ENCODE results near the gene CCL4. TPM values are rescaled to one million over a fixed set of nuclear protein-coding genes. Genes with fewer than 3 reads are reported as not detected.

Gene CCL4
- total RNA-seq, 1 experiment from 2014 or later, result not detected

GRCh38 chr17:36104701-36105181, 1.1 kb downstream of the CCL4 start:
- peak; percentile 11 for DNase-seq

More at GRCh38 chr17:36104701-36105181, 1.1 kb downstream of the CCL4 start:
- Histone ChIP-seq H4K91ac (ENCODE audit: insufficient read length, low read depth, low read length) (no peak overlapping the region), H3K9ac (ENCODE audit: extremely low read depth, insufficient read length, low read length) (no peak overlapping the region), H3K23ac (ENCODE audit: insufficient read length, low read depth, low read length) (no peak overlapping the region), H2BK120ac (ENCODE audit: low read depth, low read length, poor library complexity, severe bottlenecking) (no peak overlapping the region), H2BK12ac (ENCODE audit: insufficient read length, low read depth, low read length) (no peak overlapping the region), H2BK15ac (ENCODE audit: low read depth, low read length) (no peak overlapping the region), H3K23me2 (ENCODE audit: insufficient read length, low read depth, low read length, poor library complexity, severe bottlenecking) (no peaks in the 10 kb centered on the region), H4K5ac (ENCODE audit: insufficient read length, low read depth, low read length) (no peak overlapping the region), H3K18ac (ENCODE audit: insufficient read length, low read depth, low read length) (no peak overlapping the region), H3K14ac (ENCODE audit: insufficient read depth, low read length) (no peak overlapping the region), H4K8ac (replicated peaks; ENCODE audit: insufficient read length, low read depth, low read length) (no peak overlapping the region), H4K20me1 (ENCODE audit: control insufficient read depth, insufficient read depth, insufficient read length) (no peaks in the 10 kb centered on the region), H3K4me1 (ENCODE audit: insufficient read depth, low read length) (no peaks in the 10 kb centered on the region), H2AFZ (ENCODE audit: low read length) (no peak overlapping the region), H3T11ph (ENCODE audit: low read length) (no peak overlapping the region), H3K79me1 (ENCODE audit: insufficient read depth, low read depth, low read length, poor library complexity, severe bottlenecking) (no peaks in the 10 kb centered on the region), H3K56ac (ENCODE audit: insufficient read length, low read depth, low read length) (no peak overlapping the region), H2AK5ac (ENCODE audit: insufficient read length, low read length) (no peak overlapping the region), H2BK20ac (ENCODE audit: low read depth, low read length, poor library complexity, severe bottlenecking) (no peak overlapping the region), H2BK5ac (ENCODE audit: insufficient read length, low read length) (no peak overlapping the region), H3K4ac (ENCODE audit: low read depth, low read length) (no peak overlapping the region), H3K27ac (ENCODE audit: insufficient read length, low read depth, low read length) (no peak overlapping the region), H3K27me3 (ENCODE audit: insufficient read depth, low read length) (no peaks in the 10 kb centered on the region), H3K9me3 (ENCODE audit: control insufficient read depth, low read depth, low read length) (no peaks in the 10 kb centered on the region), H3K4me2 (ENCODE audit: insufficient read depth, insufficient read length, low read length) (no peak overlapping the region), H3K79me2 (ENCODE audit: insufficient read depth, low read length) (no peaks in the 10 kb centered on the region)
- TF ChIP-seq, protein P1, sequence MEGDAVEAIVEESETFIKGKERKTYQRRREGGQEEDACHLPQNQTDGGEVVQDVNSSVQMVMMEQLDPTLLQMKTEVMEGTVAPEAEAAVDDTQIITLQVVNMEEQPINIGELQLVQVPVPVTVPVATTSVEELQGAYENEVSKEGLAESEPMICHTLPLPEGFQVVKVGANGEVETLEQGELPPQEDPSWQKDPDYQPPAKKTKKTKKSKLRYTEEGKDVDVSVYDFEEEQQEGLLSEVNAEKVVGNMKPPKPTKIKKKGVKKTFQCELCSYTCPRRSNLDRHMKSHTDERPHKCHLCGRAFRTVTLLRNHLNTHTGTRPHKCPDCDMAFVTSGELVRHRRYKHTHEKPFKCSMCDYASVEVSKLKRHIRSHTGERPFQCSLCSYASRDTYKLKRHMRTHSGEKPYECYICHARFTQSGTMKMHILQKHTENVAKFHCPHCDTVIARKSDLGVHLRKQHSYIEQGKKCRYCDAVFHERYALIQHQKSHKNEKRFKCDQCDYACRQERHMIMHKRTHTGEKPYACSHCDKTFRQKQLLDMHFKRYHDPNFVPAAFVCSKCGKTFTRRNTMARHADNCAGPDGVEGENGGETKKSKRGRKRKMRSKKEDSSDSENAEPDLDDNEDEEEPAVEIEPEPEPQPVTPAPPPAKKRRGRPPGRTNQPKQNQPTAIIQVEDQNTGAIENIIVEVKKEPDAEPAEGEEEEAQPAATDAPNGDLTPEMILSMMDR (conservative IDR thresholded peaks at IDR 0.05), result no peak
- Mint-ChIP-seq H3K36me3 (ENCODE audit: insufficient read depth in 1 of 3, low read depth in 3 of 3) (no peaks in the 10 kb centered on the region), H3K27me3 (ENCODE audit: low read depth) (peaks cover 11% of the 10 kb centered on the region), H3K4me1 (peaks cover 4 to 6% of the 10 kb centered on the region in 2 experiments; a peak in 3 of 4 replicates), H3K4me3 (no peak overlapping the region), H3K9me3 (no peaks in the 10 kb centered on the region), H3K27ac (peak overlapping the region in 2 of 3 experiments; percentile 49 to 62; a peak in 2 of 7 replicates)
- WGBS (ENCODE audit: extremely low coverage, insufficient read length, low lambda C conversion rate), result no CpG with 5 or more reads among the region's 4 CpGs

All from H9 (cell line).